H1 (cell line): ENCODE results near the gene SLC13A2. TPM values are rescaled to one million over a fixed set of nuclear protein-coding genes. Genes with fewer than 3 reads are reported as not detected.

Source experiments
- CTCF ChIA-PET: fragments of 300-600 bp; sonication (Branson Sonifier 250); formaldehyde crosslinking; loops from one replicate; lab custom pipeline; 2021; ENCODE audit not compliant: partially characterized antibody; lab: Charles Lee
- POLR2A ChIA-PET: fragments of 300-600 bp; sonication (Branson Sonifier 250); formaldehyde crosslinking; loops from one replicate; lab custom pipeline; 2021; ENCODE audit warnings: inconsistent platforms; ENCODE audit not compliant: partially characterized antibody; lab: Charles Lee
- DNase-seq, 2 experiments: peaks; one replicate each; pipeline versions ENCODE4 v3.0.0 to v3.0.0-alpha.2; 2010 to 2022; ENCODE audit warnings: low spot score in 2 of 2, low read depth in 1 of 2, mixed read lengths in 1 of 2
- FAIRE-seq: peaks from 2 replicates; lab custom pipeline; 2011; peaks lifted over from hg19 to GRCh38; lab: Jason Lieb, UNC
- H2AFZ ChIP-seq: 2 replicates; pipeline ENCODE4 v1.8.1; 2012; ENCODE audit warnings: low read length, inconsistent platforms
- H2AK5ac ChIP-seq: 2 replicates; pipeline ENCODE4 v1.6.1; 2013; ENCODE audit warnings: low read depth, low read length
- H2BK120ac ChIP-seq: replicated peaks from 2 replicates; pipeline ENCODE3; 2013; ENCODE audit warnings: low read depth, low read length, inconsistent platforms
- H2BK12ac ChIP-seq: 2 replicates; pipeline ENCODE4 v1.6.1; 2013; ENCODE audit warnings: low read depth, low read length
- H2BK15ac ChIP-seq: 2 replicates; pipeline ENCODE4 v1.6.1; 2013; ENCODE audit warnings: low read length
- H2BK20ac ChIP-seq: 2 replicates; pipeline ENCODE4 v1.6.1; 2013; ENCODE audit warnings: low read length
- H2BK5ac ChIP-seq: 2 replicates; pipeline ENCODE4 v1.6.1; 2013; ENCODE audit warnings: low read depth, low read length
- H3K14ac ChIP-seq: 2 replicates; pipeline ENCODE4 v1.6.1; 2013; ENCODE audit warnings: inconsistent platforms; ENCODE audit not compliant: insufficient read length
- H3K18ac ChIP-seq: 2 replicates; pipeline ENCODE4 v1.6.1; 2013; ENCODE audit warnings: low read length; ENCODE audit errors: extremely low read depth
- H3K23ac ChIP-seq: 2 replicates; pipeline ENCODE4 v1.6.1; 2013; ENCODE audit warnings: inconsistent platforms; ENCODE audit not compliant: insufficient read length
- H3K23me2 ChIP-seq: 2 replicates; pipeline ENCODE4 v1.6.1; 2013; ENCODE audit warnings: low read depth, low read length
- H3K27ac ChIP-seq: 2 replicates; pipeline ENCODE4 v1.6.1; 2011; ENCODE audit warnings: low read depth, low read length, inconsistent platforms
- H3K27me3 ChIP-seq, 4 experiments: replicated peaks in 1 of 4; 1 replicate in 1 of 4; 2 replicates in 3 of 4; pipeline versions ENCODE4 v1.6.1 to v1.8.1; 2011 to 2013; ENCODE audit warnings: low read length in 3 of 4, mild to moderate bottlenecking in 3 of 4, inconsistent platforms in 2 of 4, mixed read lengths in 2 of 4, moderate library complexity in 1 of 4; ENCODE audit not compliant: control insufficient read depth in 3 of 4, insufficient read depth in 3 of 4; ENCODE audit errors: extremely low read depth in 1 of 4
- H3K36me3 ChIP-seq, 4 experiments: 2 replicates each; pipeline versions ENCODE4 v1.6.1 to v1.8.1; 2011 to 2013; ENCODE audit warnings: mild to moderate bottlenecking in 4 of 4, low read length in 3 of 4, moderate library complexity in 2 of 4, control low read depth in 1 of 4, inconsistent platforms in 1 of 4; ENCODE audit not compliant: insufficient read depth in 4 of 4, control insufficient read depth in 2 of 4
- H3K4ac ChIP-seq: replicated peaks from 2 replicates; pipeline ENCODE3; 2013; ENCODE audit warnings: low read length, low read depth, mixed read lengths, inconsistent platforms; ENCODE audit not compliant: insufficient read length
- H3K4me1 ChIP-seq, 4 experiments: replicated peaks in 1 of 4; 1 replicate in 1 of 4; 2 replicates in 3 of 4; pipeline versions ENCODE4 v1.6.1 to v1.8.1; 2011 to 2013; ENCODE audit warnings: low read length in 3 of 4, inconsistent platforms in 2 of 4, mixed read lengths in 1 of 4; ENCODE audit not compliant: insufficient read depth in 4 of 4, control insufficient read depth in 3 of 4
- H3K4me2 ChIP-seq, 2 experiments: 2 replicates each; pipeline versions ENCODE4 v1.6.1 to v1.8.1; 2011 to 2013; ENCODE audit warnings: low read depth in 2 of 2, low read length in 2 of 2, control low read depth in 1 of 2, inconsistent platforms in 1 of 2, mild to moderate bottlenecking in 1 of 2; ENCODE audit not compliant: insufficient read depth in 1 of 2
- H3K4me3 ChIP-seq, 4 experiments: fragments of 200-600, 300-600 bp in 1 of 4; sonication (generic), shearing (Covaris generic), sonication (Bioruptor Twin) in 1 of 4; 2 replicates each; pipeline versions ENCODE4 v1.5.1 to v1.8.1; 2011 to 2016; ENCODE audit warnings: low read length in 4 of 4, low read depth in 3 of 4, control low read depth in 2 of 4, inconsistent platforms in 2 of 4, mild to moderate bottlenecking in 2 of 4, mixed read lengths in 1 of 4, moderate library complexity in 1 of 4; ENCODE audit not compliant: insufficient read depth in 2 of 4; ENCODE audit errors: extremely low read depth in 1 of 4
- H3K56ac ChIP-seq: replicated peaks from 2 replicates; pipeline ENCODE3; 2013; ENCODE audit warnings: low read depth, mild to moderate bottlenecking, mixed read lengths, low read length, inconsistent platforms; ENCODE audit not compliant: insufficient read length
- H3K79me1 ChIP-seq: 2 replicates; pipeline ENCODE4 v1.6.1; 2013; ENCODE audit warnings: low read depth, low read length, control low read depth
- H3K79me2 ChIP-seq, 2 experiments: 2 replicates each; pipeline versions ENCODE4 v1.6.1 to v1.8.1; 2012 to 2013; ENCODE audit warnings: low read length in 2 of 2, mild to moderate bottlenecking in 2 of 2, inconsistent platforms in 1 of 2; ENCODE audit not compliant: insufficient read depth in 2 of 2, control insufficient read depth in 1 of 2
- H3K9ac ChIP-seq, 4 experiments: replicated peaks in 1 of 4; 1 replicate in 1 of 4; 2 replicates in 3 of 4; pipeline versions ENCODE4 v1.6.1 to v1.8.1; 2011 to 2013; ENCODE audit warnings: low read depth in 3 of 4, low read length in 3 of 4, control low read depth in 2 of 4, mild to moderate bottlenecking in 2 of 4, moderate library complexity in 2 of 4, inconsistent platforms in 1 of 4; ENCODE audit errors: extremely low read depth in 1 of 4
- H3K9me3 ChIP-seq, 2 experiments: 2 replicates each; pipeline versions ENCODE4 v1.6.1 to v1.8.1; 2012 to 2013; ENCODE audit warnings: mild to moderate bottlenecking in 2 of 2, moderate library complexity in 2 of 2, control low read depth in 1 of 2, inconsistent platforms in 1 of 2, low read depth in 1 of 2, low read length in 1 of 2, mixed read lengths in 1 of 2; ENCODE audit not compliant: insufficient read depth in 2 of 2
- H4K20me1 ChIP-seq, 2 experiments: replicated peaks in 1 of 2; 2 replicates each; pipeline versions ENCODE3 to v1.8.1; 2011 to 2013; ENCODE audit warnings: inconsistent platforms in 2 of 2, low read length in 2 of 2, mild to moderate bottlenecking in 1 of 2; ENCODE audit not compliant: insufficient read depth in 2 of 2, control insufficient read depth in 1 of 2
- H4K5ac ChIP-seq: 2 replicates; pipeline ENCODE4 v1.6.1; 2013; ENCODE audit warnings: low read length, low read depth, mixed read lengths, inconsistent platforms; ENCODE audit not compliant: insufficient read length
- H4K8ac ChIP-seq: 2 replicates; pipeline ENCODE4 v1.8.0; 2013; ENCODE audit warnings: mild to moderate bottlenecking, moderate library complexity, low read length, inconsistent platforms; ENCODE audit not compliant: insufficient read depth; ENCODE audit errors: extremely low read depth
- H4K91ac ChIP-seq: replicated peaks from 2 replicates; pipeline ENCODE3; 2013; ENCODE audit warnings: low read length, mixed read lengths, inconsistent platforms; ENCODE audit not compliant: insufficient read length
- CHD1 ChIP-seq: IDR thresholded peaks from 2 replicates; pipeline ENCODE4 v1.6.1; 2012; ENCODE audit warnings: low read depth, low read length, improper control_type of control experiment
- KDM1A ChIP-seq: fragments of 200-600, 300-600 bp; sonication (generic); IDR thresholded peaks from 2 replicates; pipeline ENCODE4 v1.7.1; 2016; ENCODE audit warnings: mild to moderate bottlenecking, low read length, borderline replicate concordance
- PHF8 ChIP-seq: fragments of 200-600 bp; sonication (generic); conservative IDR thresholded peaks from 2 replicates; pipeline ENCODE4 v1.7.1; 2012; ENCODE audit warnings: low read depth, mild to moderate bottlenecking, inconsistent platforms, low read length, moderate library complexity
- SAP30 ChIP-seq: fragments of 300-600 bp; sonication (generic); IDR thresholded peaks from 2 replicates; pipeline ENCODE4 v1.7.1; 2012; ENCODE audit warnings: low read length, moderate library complexity, mild to moderate bottlenecking, inconsistent platforms; ENCODE audit not compliant: insufficient read depth, insufficient replicate concordance
- SIN3A ChIP-seq, 2 experiments: IDR thresholded peaks in 1 of 2; conservative IDR thresholded peaks in 1 of 2; 2 replicates each; pipeline ENCODE4 v1.6.1; 2011 to 2012; ENCODE audit warnings: low read length in 2 of 2, improper control_type of control experiment in 1 of 2, low read depth in 1 of 2, mild to moderate bottlenecking in 1 of 2
- SIX5 ChIP-seq: IDR thresholded peaks from 2 replicates; pipeline ENCODE4 v1.6.1; 2011; ENCODE audit warnings: mild to moderate bottlenecking, low read depth, low read length
- SP1 ChIP-seq: IDR thresholded peaks from 2 replicates; pipeline ENCODE4 v1.6.1; 2011; ENCODE audit warnings: low read depth, low read length
- SUZ12 ChIP-seq: fragments of 200-600 bp; sonication (generic); IDR thresholded peaks from 2 replicates; pipeline ENCODE4 v1.6.1; 2012; ENCODE audit warnings: mild to moderate bottlenecking, inconsistent platforms, low read length, moderate library complexity, mixed read lengths
- TAF7 ChIP-seq: optimal IDR thresholded peaks from 2 replicates; pipeline ENCODE3; 2011; ENCODE audit warnings: low read depth, mild to moderate bottlenecking, inconsistent platforms, low read length, moderate library complexity, borderline replicate concordance
- WGBS, 2 experiments: shearing (Covaris generic) in 1 of 2; methylation state at CpG; one replicate each; pipeline versions ENCODE4 v1.1.6 to v1.1.7; 2013 to 2015; ENCODE audit warnings: low lambda C conversion rate in 2 of 2, mixed read lengths in 2 of 2, inconsistent platforms in 1 of 2, low coverage in 1 of 2, missing lambda C conversion rate in 1 of 2; ENCODE audit not compliant: insufficient replicate concordance in 2 of 2, insufficient coverage in 1 of 2, insufficient read length in 1 of 2; ENCODE audit errors: extremely low coverage in 1 of 2, missing lambda C conversion rate in 1 of 2; 5-methylcytosine and 5-hydroxymethylcytosine counted together
- polyA plus RNA-seq, 7 experiments: library from polyadenylated mRNA; depleted of rRNA in 3 of 7; stranded (reverse) in 5 of 7; unstranded in 2 of 7; fragments of >200 nt in 5 of 7; fragments of 200-250 nt in 2 of 7; gene quantifications; 1 replicate in 5 of 7; 2 replicates in 1 of 7; 4 replicates in 1 of 7; pipeline versions ENCODE4 v1.2.1 to v1.2.3, GENCODE V29; 2011 to 2013; ENCODE audit warnings: missing spikeins in 2 of 7, mixed read lengths in 2 of 7
- total RNA-seq: library from RNA; stranded (reverse); fragmentation: NEBNext Ultra II Directional; extraction: Animal tissue kit (Norgen Biotek cat#: 25700); gene quantifications from 2 replicates; pipeline ENCODE4 v1.2.1, GENCODE V29; 2021
- TF ChIP-seq, protein P1 (sequence below), 3 experiments: IDR thresholded peaks; 1 replicate in 2 of 3; 2 replicates in 1 of 3; pipeline versions ENCODE4 v1.5.1 to v1.6.1; 2011; ENCODE audit warnings: low read length in 3 of 3, mild to moderate bottlenecking in 3 of 3, inconsistent platforms in 2 of 3, low read depth in 1 of 3, moderate library complexity in 1 of 3; ENCODE audit not compliant: insufficient read depth in 1 of 3; ENCODE audit errors: control extremely low read depth in 1 of 3

Gene SLC13A2
- total and polyA plus RNA-seq, 2 of the 8 experiments (the other 6 are each of a cell fraction or from before 2014, with no cell fraction given): not detected

DNA sequence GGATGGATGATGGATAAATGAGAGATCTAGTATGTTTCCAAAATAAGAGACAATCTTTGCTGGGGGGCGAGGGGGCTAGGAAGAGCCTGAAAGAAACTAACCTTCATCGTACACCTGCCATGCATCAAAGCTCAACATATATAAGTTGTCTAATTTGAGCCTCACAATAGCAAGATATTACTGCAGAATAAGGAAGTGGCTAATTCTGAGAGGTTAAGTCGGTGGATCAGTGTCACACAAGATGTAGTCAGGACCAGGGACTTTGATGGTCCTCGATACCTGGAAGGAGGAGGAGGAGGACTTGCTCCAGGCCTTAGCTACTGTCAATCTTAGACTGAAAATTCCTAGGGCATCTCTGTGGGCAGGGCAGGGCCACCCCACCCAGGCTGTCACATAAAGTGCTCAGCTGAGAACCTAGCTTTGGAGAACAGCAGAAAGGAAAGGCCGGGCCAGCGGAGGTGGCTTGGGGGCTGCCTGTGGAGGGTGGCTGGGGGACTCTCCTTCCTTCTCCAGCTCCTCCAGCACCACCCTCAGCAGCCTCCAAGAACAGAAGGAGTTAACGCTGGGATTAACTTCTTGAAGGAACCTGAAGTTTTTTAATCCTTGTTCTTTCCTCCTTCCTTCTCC lies 460 bp upstream of the SLC13A2 start:
- no peak overlapping the region for H3K4ac ChIP-seq
- no peak overlapping the region for H3K4me2 ChIP-seq
- H3K36me3 ChIP-seq: no peaks in the 10 kb centered on the region
- no peaks in the 10 kb centered on the region; a peak in 2 of 7 replicates for H3K27me3 ChIP-seq
- no peaks in the 10 kb centered on the region for H4K20me1 ChIP-seq
- H3K9me3 ChIP-seq: no peaks in the 10 kb centered on the region
- POLR2A ChIA-PET: no interaction called here
- H2BK20ac ChIP-seq: no peak overlapping the region
- no peak overlapping the region for H2AK5ac ChIP-seq
- no peak overlapping the region for H4K8ac ChIP-seq
- H3K79me2 ChIP-seq: no peaks in the 10 kb centered on the region
- DNase-seq: peak in 1 of 2 experiments; percentile 28
- no peak overlapping the region for H4K5ac ChIP-seq
- CTCF ChIA-PET: interaction anchor here (1.1 to 2.1 kb wide), 4 partner anchors 32 to 1853 kb away, joined by 4 to 9 read pairs (median 4); partner anchors contain the start of gene VTN
- no peak overlapping the region for H2AFZ ChIP-seq
- H3K27ac ChIP-seq: no peak overlapping the region
- no peak overlapping the region for H3K56ac ChIP-seq
- peaks cover 2% of the 10 kb centered on the region; the same call in 1 of the 2 replicates for H3K23me2 ChIP-seq
- H3K79me1 ChIP-seq: no peaks in the 10 kb centered on the region
- H3K4me1 ChIP-seq: no peaks in the 10 kb centered on the region
- H3K9ac ChIP-seq: no peak overlapping the region
- no peak overlapping the region for H2BK120ac ChIP-seq
- H3K14ac ChIP-seq: no peak overlapping the region
- H4K91ac ChIP-seq: no peak overlapping the region
- no peak overlapping the region for H3K18ac ChIP-seq
- H2BK12ac ChIP-seq: no peak overlapping the region
- WGBS, 2 experiments: 82% methylated on average over 7 of the region's 7 CpGs; no CpG with 5 or more reads in 1 of the 2 experiments
- H2BK5ac ChIP-seq: no peak overlapping the region
- no peak overlapping the region for H3K4me3 ChIP-seq
- H3K23ac ChIP-seq: no peak overlapping the region
- FAIRE-seq: no peak
- no peak overlapping the region for H2BK15ac ChIP-seq
- TF ChIP-seq PHF8 (no peak), SP1 (no peak), CHD1 (no peak), TAF7 (no peak), SIN3A (conservative IDR thresholded peaks at IDR 0.05 in 1 of 2, IDR thresholded peaks at IDR 0.05 in 1 of 2; ENCODE audit: low read depth in 1 of 2, low read length in 2 of 2) (no peak), SAP30 (no peak), KDM1A (no peak), SIX5 (no peak), SUZ12 (no peak)
- TF ChIP-seq, protein P1, sequence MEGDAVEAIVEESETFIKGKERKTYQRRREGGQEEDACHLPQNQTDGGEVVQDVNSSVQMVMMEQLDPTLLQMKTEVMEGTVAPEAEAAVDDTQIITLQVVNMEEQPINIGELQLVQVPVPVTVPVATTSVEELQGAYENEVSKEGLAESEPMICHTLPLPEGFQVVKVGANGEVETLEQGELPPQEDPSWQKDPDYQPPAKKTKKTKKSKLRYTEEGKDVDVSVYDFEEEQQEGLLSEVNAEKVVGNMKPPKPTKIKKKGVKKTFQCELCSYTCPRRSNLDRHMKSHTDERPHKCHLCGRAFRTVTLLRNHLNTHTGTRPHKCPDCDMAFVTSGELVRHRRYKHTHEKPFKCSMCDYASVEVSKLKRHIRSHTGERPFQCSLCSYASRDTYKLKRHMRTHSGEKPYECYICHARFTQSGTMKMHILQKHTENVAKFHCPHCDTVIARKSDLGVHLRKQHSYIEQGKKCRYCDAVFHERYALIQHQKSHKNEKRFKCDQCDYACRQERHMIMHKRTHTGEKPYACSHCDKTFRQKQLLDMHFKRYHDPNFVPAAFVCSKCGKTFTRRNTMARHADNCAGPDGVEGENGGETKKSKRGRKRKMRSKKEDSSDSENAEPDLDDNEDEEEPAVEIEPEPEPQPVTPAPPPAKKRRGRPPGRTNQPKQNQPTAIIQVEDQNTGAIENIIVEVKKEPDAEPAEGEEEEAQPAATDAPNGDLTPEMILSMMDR (IDR thresholded peaks at IDR 0.05; ENCODE audit: control extremely low read depth in 1 of 3, insufficient read depth in 1 of 3, low read depth in 1 of 3, low read length in 3 of 3): no peak
